Midbrain (tissue), 1 donor: ENCODE measurements around the gene EPHA6.
"Not testable (repeated sequence)": the region's sequence is repeated elsewhere in the genome, so short reads cannot be mapped to it uniquely, and the experiment has no call there.

ENCODE experiments used
- DNase-seq: peaks from one replicate; lab custom pipeline; 2025; lab: John Stamatoyannopoulos, UW

The EPHA6 gene

GRCh38 chr3:97025612-97026011 is 211.2 kb downstream of the EPHA6 start:
- not testable (repeated sequence) for DNase-seq

GRCh38 chr3:97029972-97030371 is 215.6 kb downstream of the EPHA6 start:
- no peak for DNase-seq

- DNase-seq: no peak
Measured at GRCh38 chr3:97037294-97037943, 223.0 kb downstream of the EPHA6 start.

- no peak for DNase-seq
Measured at GRCh38 chr3:97043411-97043810, 229.0 kb downstream of the EPHA6 start.

- no peak for DNase-seq
Measured at GRCh38 chr3:97057365-97057764, 243.0 kb downstream of the EPHA6 start.

GRCh38 chr3:97059168-97059567 is 244.8 kb downstream of the EPHA6 start:
- no peak for DNase-seq

GRCh38 chr3:97066531-97066930 is 252.1 kb downstream of the EPHA6 start:
- no peak for DNase-seq

- DNase-seq: no peak
Measured at GRCh38 chr3:97070302-97070701, 255.9 kb downstream of the EPHA6 start.

- no peak for DNase-seq
Measured at GRCh38 chr3:97074546-97074945, 260.2 kb downstream of the EPHA6 start.

GRCh38 chr3:97076673-97077072 is 262.3 kb downstream of the EPHA6 start:
- no peak for DNase-seq

- no peak for DNase-seq
Measured at GRCh38 chr3:97089621-97090020, 275.2 kb downstream of the EPHA6 start.

- no peak for DNase-seq
Measured at GRCh38 chr3:97102641-97103040, 288.2 kb downstream of the EPHA6 start.

- DNase-seq: no peak
Measured at GRCh38 chr3:97105989-97106651, 291.7 kb downstream of the EPHA6 start.

- DNase-seq: no peak
Measured at GRCh38 chr3:97106652-97106989, 292.2 kb downstream of the EPHA6 start.

GRCh38 chr3:97108136-97108535 is 293.7 kb downstream of the EPHA6 start:
- DNase-seq: no peak

- no peak for DNase-seq
Measured at GRCh38 chr3:97111244-97111643, 296.9 kb downstream of the EPHA6 start.

GRCh38 chr3:97121386-97121785 is 307.0 kb downstream of the EPHA6 start:
- DNase-seq: no peak

GRCh38 chr3:97125902-97126499 is 311.6 kb downstream of the EPHA6 start:
- no peak for DNase-seq

GRCh38 chr3:97131476-97131875 is 317.1 kb downstream of the EPHA6 start:
- no peak for DNase-seq

GRCh38 chr3:97138914-97139541 is 324.6 kb downstream of the EPHA6 start:
- DNase-seq: no peak

- peak; percentile 3 for DNase-seq
Measured at GRCh38 chr3:97148931-97149330, 334.5 kb downstream of the EPHA6 start.

GRCh38 chr3:97161169-97161568 is 346.8 kb downstream of the EPHA6 start:
- DNase-seq: no peak

GRCh38 chr3:97177242-97177641 is 362.8 kb downstream of the EPHA6 start:
- no peak for DNase-seq
